Dendritic cell treated with granulocyte-macrophage colony-stimulating factor and Interleukin-4, amounts not matched to agents 40 ng/mL and 50 ng/mL, for 4 days (primary cell): ENCODE measurements around the gene C8G.

Experiments used
- H3K27ac Mint-ChIP-seq: one replicate; pipeline ENCODE4 v1.8.0; 2022; ENCODE audit warnings: mild to moderate bottlenecking, mixed read lengths
- H3K27me3 Mint-ChIP-seq: one replicate; pipeline ENCODE4 v1.8.0; 2022; ENCODE audit warnings: mild to moderate bottlenecking, mixed read lengths
- H3K36me3 Mint-ChIP-seq: one replicate; pipeline ENCODE4 v1.8.0; 2022; ENCODE audit warnings: low read depth, mixed read lengths
- H3K4me1 Mint-ChIP-seq: one replicate; pipeline ENCODE4 v1.8.0; 2022; ENCODE audit warnings: low read depth, mixed read lengths
- H3K4me3 Mint-ChIP-seq: one replicate; pipeline ENCODE4 v1.8.0; 2022; ENCODE audit warnings: mild to moderate bottlenecking, moderate library complexity, mixed read lengths
- H3K9me3 Mint-ChIP-seq: one replicate; pipeline ENCODE4 v1.8.0; 2022; ENCODE audit warnings: mixed read lengths
- intact Hi-C: fragments of 100-400 bp; cut with micrococcal nuclease; formaldehyde crosslinking; loops from one replicate; pipeline ENCODE4 v1.15.0; 2022

The C8G gene

GRCh38 chr9:136941231-136942111, 3.6 kb upstream of the C8G start:
- Mint-ChIP-seq H3K27ac (no peak overlapping the region), H3K9me3 (no peaks in the 10 kb centered on the region), H3K36me3 (peaks cover 64% of the 10 kb centered on the region), H3K27me3 (no peaks in the 10 kb centered on the region), H3K4me3 (no peak overlapping the region), H3K4me1 (peaks cover 37% of the 10 kb centered on the region)
- intact Hi-C loops: loop anchor here (10.0 kb wide), 1 partner anchor 53 kb away; the partner anchor contains the start of genes CLIC3 and PAXX

GRCh38 chr9:136942112-136942880, 2.7 kb upstream of the C8G start:
- H3K27me3 Mint-ChIP-seq: no peaks in the 10 kb centered on the region
- H3K9me3 Mint-ChIP-seq: no peaks in the 10 kb centered on the region
- peak overlapping the region; percentile 69 for H3K27ac Mint-ChIP-seq
- intact Hi-C loops: loop anchor here (10.0 kb wide), 1 partner anchor 53 kb away; the partner anchor contains the start of genes CLIC3 and PAXX
- peak overlapping the region; percentile 55 for H3K4me3 Mint-ChIP-seq
- peaks cover 43% of the 10 kb centered on the region for H3K4me1 Mint-ChIP-seq
- peaks cover 63% of the 10 kb centered on the region for H3K36me3 Mint-ChIP-seq

GRCh38 chr9:136942881-136943230, 2.2 kb upstream of the C8G start:
- H3K4me1 Mint-ChIP-seq: peaks cover 49% of the 10 kb centered on the region
- peak overlapping the region; percentile 77 for H3K4me3 Mint-ChIP-seq
- H3K9me3 Mint-ChIP-seq: no peaks in the 10 kb centered on the region
- H3K27ac Mint-ChIP-seq: peak overlapping the region; percentile 69
- intact Hi-C loops: loop anchor here (10.0 kb wide), 1 partner anchor 52 kb away; the partner anchor contains the start of genes CLIC3 and PAXX
- peaks cover 58% of the 10 kb centered on the region for H3K36me3 Mint-ChIP-seq
- H3K27me3 Mint-ChIP-seq: no peaks in the 10 kb centered on the region

GRCh38 chr9:136943291-136944211, 1.5 kb upstream of the C8G start:
- Mint-ChIP-seq H3K27ac (peak overlapping the region; percentile 69), H3K36me3 (peaks cover 57% of the 10 kb centered on the region), H3K27me3 (no peaks in the 10 kb centered on the region), H3K9me3 (no peaks in the 10 kb centered on the region), H3K4me1 (peaks cover 52% of the 10 kb centered on the region), H3K4me3 (peak overlapping the region; percentile 77)
- intact Hi-C loops: loop anchor here (1.0 to 10.0 kb wide), 3 partner anchors 51 to 153 kb away; partner anchors contain the start of genes CLIC3, PAXX and TMEM141

- intact Hi-C loops: loop anchor here (1.0 to 10.0 kb wide), 3 partner anchors 51 to 153 kb away; partner anchors contain the start of genes CLIC3, PAXX and TMEM141
- H3K4me3 Mint-ChIP-seq: peak overlapping the region; percentile 77
- no peaks in the 10 kb centered on the region for H3K9me3 Mint-ChIP-seq
- peak overlapping the region; percentile 69 for H3K27ac Mint-ChIP-seq
- peaks cover 52% of the 10 kb centered on the region for H3K36me3 Mint-ChIP-seq
- H3K4me1 Mint-ChIP-seq: peaks cover 48% of the 10 kb centered on the region
- no peaks in the 10 kb centered on the region for H3K27me3 Mint-ChIP-seq
Measured at GRCh38 chr9:136944212-136944518, 878 bp upstream of the C8G start.

GRCh38 chr9:136945333-136946227, 537 bp downstream of the C8G start:
- peaks cover 38% of the 10 kb centered on the region for H3K36me3 Mint-ChIP-seq
- peaks cover 50% of the 10 kb centered on the region for H3K4me1 Mint-ChIP-seq
- intact Hi-C loops: loop anchor here (2.0 to 10.0 kb wide), 2 partner anchors 49 to 155 kb away; partner anchors contain the start of genes CLIC3, PAXX and TMEM141
- no peaks in the 10 kb centered on the region for H3K9me3 Mint-ChIP-seq
- H3K4me3 Mint-ChIP-seq: no peak overlapping the region
- H3K27ac Mint-ChIP-seq: peak overlapping the region; percentile 69
- H3K27me3 Mint-ChIP-seq: no peaks in the 10 kb centered on the region

- H3K9me3 Mint-ChIP-seq: no peaks in the 10 kb centered on the region
- peaks cover 29% of the 10 kb centered on the region for H3K36me3 Mint-ChIP-seq
- intact Hi-C loops: loop anchor here (10.0 kb wide), 1 partner anchor 48 kb away; the partner anchor contains the start of genes CLIC3 and PAXX
- no peak overlapping the region for H3K27ac Mint-ChIP-seq
- no peak overlapping the region for H3K4me3 Mint-ChIP-seq
- H3K27me3 Mint-ChIP-seq: no peaks in the 10 kb centered on the region
- peaks cover 53% of the 10 kb centered on the region for H3K4me1 Mint-ChIP-seq
Measured at GRCh38 chr9:136946228-136947027, 1.4 kb downstream of the C8G start.

- no peaks in the 10 kb centered on the region for H3K27me3 Mint-ChIP-seq
- peak overlapping the region; percentile 38 for H3K27ac Mint-ChIP-seq
- peaks cover 53% of the 10 kb centered on the region for H3K4me1 Mint-ChIP-seq
- no peak overlapping the region for H3K4me3 Mint-ChIP-seq
- intact Hi-C loops: loop anchor here (10.0 kb wide), 1 partner anchor 48 kb away; the partner anchor contains the start of genes CLIC3 and PAXX
- H3K36me3 Mint-ChIP-seq: peaks cover 21% of the 10 kb centered on the region
- no peaks in the 10 kb centered on the region for H3K9me3 Mint-ChIP-seq
Measured at GRCh38 chr9:136947028-136947891, 2.2 kb downstream of the C8G start.

GRCh38 chr9:136947955-136948510, 3.0 kb downstream of the C8G start:
- Mint-ChIP-seq H3K27ac (peak overlapping the region; percentile 38), H3K36me3 (peaks cover 13% of the 10 kb centered on the region)

GRCh38 chr9:136949239-136949816, 4.3 kb downstream of the C8G start:
- peaks cover 45% of the 10 kb centered on the region for H3K4me1 Mint-ChIP-seq
- no peaks in the 10 kb centered on the region for H3K27me3 Mint-ChIP-seq
- H3K9me3 Mint-ChIP-seq: no peaks in the 10 kb centered on the region
- peak overlapping the region; percentile 92 for H3K27ac Mint-ChIP-seq
- H3K4me3 Mint-ChIP-seq: peak overlapping the region; percentile 95
- intact Hi-C loops: loop anchor here (10.0 kb wide), 1 partner anchor 45 kb away; the partner anchor contains the start of genes CLIC3 and PAXX
- H3K36me3 Mint-ChIP-seq: peaks cover under 1% of the 10 kb centered on the region

More at GRCh38 chr9:136947955-136948510, 3.0 kb downstream of the C8G start:
- peaks cover 48% of the 10 kb centered on the region for H3K4me1 Mint-ChIP-seq
- intact Hi-C loops: loop anchor here (1.0 to 10.0 kb wide), 2 partner anchors 47 to 87 kb away; partner anchors contain the start of genes CLIC3 and PAXX
- H3K27me3 Mint-ChIP-seq: no peaks in the 10 kb centered on the region
- no peaks in the 10 kb centered on the region for H3K9me3 Mint-ChIP-seq
- no peak overlapping the region for H3K4me3 Mint-ChIP-seq
